Measurements from ENCODE around the gene TUB.

Gene TUB

DNA sequence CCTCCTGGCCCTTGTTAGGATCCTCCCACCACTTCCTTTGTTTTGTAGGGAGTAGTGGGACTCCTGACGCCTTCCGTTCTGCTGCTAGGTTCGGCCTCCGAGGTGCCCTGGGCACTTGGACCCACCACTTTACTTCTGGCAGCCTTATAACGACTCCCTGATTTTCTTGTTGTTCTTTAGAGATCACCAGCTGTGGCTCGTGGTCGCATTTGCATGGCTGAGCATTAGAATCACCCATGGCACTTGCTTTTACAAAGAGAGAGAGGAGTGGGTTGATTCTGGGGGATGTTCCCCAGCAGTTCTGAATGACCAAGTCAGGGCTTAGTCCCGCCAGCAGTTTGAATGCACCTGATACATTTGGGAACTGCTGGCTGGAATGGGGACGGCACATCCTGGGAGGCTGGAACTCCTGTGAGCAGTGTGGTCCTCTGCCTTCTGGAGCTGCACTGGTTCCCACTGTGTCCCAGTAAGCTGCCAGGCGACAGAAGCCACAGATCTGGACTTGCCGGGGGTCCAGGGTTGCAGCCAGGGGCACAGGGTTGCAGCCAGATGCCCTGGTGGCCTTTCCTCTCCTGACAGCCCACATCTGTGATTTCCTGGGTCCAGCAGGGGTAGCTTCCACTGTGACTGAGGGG lies 4.1 kb downstream of the TUB start:
- H3K36me3 ChIP-seq (ENCODE audit: control insufficient read depth, insufficient read depth, low read length), result no peaks in the 10 kb centered on the region
- H3K9ac ChIP-seq (ENCODE audit: low read length), result no peak overlapping the region
- no peak overlapping the region for H3K27ac ChIP-seq (ENCODE audit: low read depth, low read length)
- peaks cover 53% of the 10 kb centered on the region for H3K4me1 ChIP-seq (ENCODE audit: control insufficient read depth, insufficient read depth, low read length)
- H3K4me3 ChIP-seq (ENCODE audit: low read depth, low read length), result no peak overlapping the region
- H3K27me3 ChIP-seq (ENCODE audit: control insufficient read depth, insufficient read depth, low read length), result peaks cover 27% of the 10 kb centered on the region
- H3K9me3 ChIP-seq (ENCODE audit: control insufficient read depth, insufficient read depth, low read depth, low read length), result no peaks in the 10 kb centered on the region

DNA sequence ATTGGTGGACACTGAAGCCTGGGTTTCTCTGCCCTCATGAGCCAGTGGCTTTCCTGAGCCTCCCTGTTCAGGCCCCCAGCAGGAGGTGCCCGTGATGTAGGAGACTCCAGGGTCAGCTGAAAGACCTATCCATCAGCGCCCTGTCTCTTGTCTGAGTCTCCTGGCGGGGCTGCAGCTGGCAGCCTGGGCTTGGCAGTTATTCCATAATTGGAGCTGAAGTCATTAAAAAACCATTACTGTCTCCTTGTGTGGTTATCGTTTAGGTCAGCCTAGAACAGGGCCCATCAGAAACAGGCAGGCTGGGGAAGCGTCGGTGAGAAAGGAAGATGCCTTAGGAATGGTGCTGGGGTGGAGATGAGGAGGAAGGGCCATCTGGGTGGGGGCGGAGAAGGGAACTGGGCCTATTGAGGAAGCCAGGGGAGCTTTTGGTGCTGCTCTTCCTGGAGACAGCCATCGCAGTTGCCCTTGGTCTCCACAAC lies 5.0 kb downstream of the TUB start:
- Histone ChIP-seq H3K27me3 (ENCODE audit: control insufficient read depth, insufficient read depth, low read length) (peaks cover 19% of the 10 kb centered on the region), H3K9me3 (ENCODE audit: control insufficient read depth, insufficient read depth, low read depth, low read length) (no peaks in the 10 kb centered on the region), H3K4me1 (ENCODE audit: control insufficient read depth, insufficient read depth, low read length) (peaks cover 48% of the 10 kb centered on the region), H3K36me3 (ENCODE audit: control insufficient read depth, insufficient read depth, low read length) (no peaks in the 10 kb centered on the region), H3K4me3 (ENCODE audit: low read depth, low read length) (no peak overlapping the region), H3K9ac (ENCODE audit: low read length) (no peak overlapping the region), H3K27ac (ENCODE audit: low read depth, low read length) (no peak overlapping the region)

DNA sequence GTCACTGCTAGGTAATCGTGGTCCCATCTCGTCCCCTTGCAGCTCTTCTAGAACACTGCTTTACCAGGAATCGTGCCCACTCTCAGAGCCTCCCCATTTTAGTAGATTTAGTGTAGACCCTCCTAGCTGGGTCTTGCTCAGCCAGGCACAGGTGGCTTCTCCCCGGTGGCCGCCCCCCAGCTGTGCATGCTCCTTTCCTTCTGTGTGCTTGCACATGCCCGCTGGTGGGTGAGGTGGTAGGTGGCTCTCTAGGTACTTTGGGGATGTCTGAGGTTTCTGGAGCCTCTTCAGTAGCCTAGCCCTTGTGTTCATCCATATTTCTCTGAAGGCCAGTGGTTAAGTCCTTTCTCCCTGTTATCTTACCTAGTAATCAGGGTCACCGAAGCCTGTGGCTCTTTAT lies 5.6 kb downstream of the TUB start:
- Histone ChIP-seq H3K4me1 (ENCODE audit: control insufficient read depth, insufficient read depth, low read length) (peaks cover 48% of the 10 kb centered on the region), H3K9ac (ENCODE audit: low read length) (no peak overlapping the region), H3K27ac (ENCODE audit: low read depth, low read length) (no peak overlapping the region), H3K9me3 (ENCODE audit: control insufficient read depth, insufficient read depth, low read depth, low read length) (no peaks in the 10 kb centered on the region), H3K27me3 (ENCODE audit: control insufficient read depth, insufficient read depth, low read length) (peaks cover 17% of the 10 kb centered on the region), H3K4me3 (ENCODE audit: low read depth, low read length) (no peak overlapping the region), H3K36me3 (ENCODE audit: control insufficient read depth, insufficient read depth, low read length) (no peaks in the 10 kb centered on the region)

DNA sequence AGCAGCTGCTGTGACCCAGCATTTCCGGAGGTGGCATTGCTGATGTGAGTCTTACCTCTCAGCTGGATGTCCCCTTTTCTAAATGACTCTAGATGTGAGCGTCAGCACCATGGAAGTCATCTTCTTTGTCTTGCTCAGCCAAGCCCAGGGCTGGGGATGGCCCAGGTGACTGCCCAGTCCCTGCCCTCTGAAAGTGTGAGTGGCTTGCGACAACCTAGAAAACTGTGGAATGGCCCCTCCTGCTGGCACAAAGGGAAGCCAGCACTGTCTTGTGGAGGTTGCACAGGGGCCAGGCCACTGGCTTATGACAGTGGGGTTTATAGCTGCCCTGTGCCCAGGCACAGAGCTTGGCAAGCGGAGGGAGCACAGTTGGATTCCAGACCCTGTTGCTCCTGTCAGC lies 6.2 kb downstream of the TUB start:
- no peaks in the 10 kb centered on the region for H3K9me3 ChIP-seq (ENCODE audit: control insufficient read depth, insufficient read depth, low read depth, low read length)
- H3K4me3 ChIP-seq (ENCODE audit: low read depth, low read length), result no peak overlapping the region
- H3K4me1 ChIP-seq (ENCODE audit: control insufficient read depth, insufficient read depth, low read length), result peaks cover 43% of the 10 kb centered on the region
- H3K27me3 ChIP-seq (ENCODE audit: control insufficient read depth, insufficient read depth, low read length), result peaks cover 11% of the 10 kb centered on the region; the same call in 1 of the 2 replicates
- no peak overlapping the region for H3K9ac ChIP-seq (ENCODE audit: low read length)
- H3K27ac ChIP-seq (ENCODE audit: low read depth, low read length), result no peak overlapping the region
- H3K36me3 ChIP-seq (ENCODE audit: control insufficient read depth, insufficient read depth, low read length), result no peaks in the 10 kb centered on the region

DNA sequence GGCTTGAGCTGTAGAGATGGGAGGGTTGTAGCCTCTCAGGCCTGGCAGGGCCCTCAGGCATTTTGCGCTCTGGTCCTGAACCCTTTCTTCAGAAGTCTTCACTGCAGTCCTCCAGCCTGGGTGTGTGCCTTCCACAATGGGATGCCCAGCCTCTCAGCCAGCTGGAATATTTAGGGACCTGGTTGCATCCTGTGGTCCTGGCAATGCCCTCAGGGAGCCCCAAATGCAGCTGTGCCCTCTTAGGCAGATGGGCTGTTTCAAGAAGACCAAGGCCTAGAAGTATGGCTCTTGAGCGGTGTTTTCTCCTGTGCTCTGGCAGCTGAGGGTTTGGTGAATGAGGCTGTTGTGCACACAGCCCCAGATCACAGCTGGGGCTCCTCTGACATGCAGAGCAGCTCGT lies 6.7 kb downstream of the TUB start:
- H3K27ac ChIP-seq (ENCODE audit: low read depth, low read length), result no peak overlapping the region
- H3K9me3 ChIP-seq (ENCODE audit: control insufficient read depth, insufficient read depth, low read depth, low read length), result no peaks in the 10 kb centered on the region
- H3K9ac ChIP-seq (ENCODE audit: low read length), result no peak overlapping the region
- H3K36me3 ChIP-seq (ENCODE audit: control insufficient read depth, insufficient read depth, low read length), result no peaks in the 10 kb centered on the region
- H3K27me3 ChIP-seq (ENCODE audit: control insufficient read depth, insufficient read depth, low read length), result peaks cover 5% of the 10 kb centered on the region; the same call in 1 of the 2 replicates
- peaks cover 41% of the 10 kb centered on the region for H3K4me1 ChIP-seq (ENCODE audit: control insufficient read depth, insufficient read depth, low read length)
- no peak overlapping the region for H3K4me3 ChIP-seq (ENCODE audit: low read depth, low read length)

DNA sequence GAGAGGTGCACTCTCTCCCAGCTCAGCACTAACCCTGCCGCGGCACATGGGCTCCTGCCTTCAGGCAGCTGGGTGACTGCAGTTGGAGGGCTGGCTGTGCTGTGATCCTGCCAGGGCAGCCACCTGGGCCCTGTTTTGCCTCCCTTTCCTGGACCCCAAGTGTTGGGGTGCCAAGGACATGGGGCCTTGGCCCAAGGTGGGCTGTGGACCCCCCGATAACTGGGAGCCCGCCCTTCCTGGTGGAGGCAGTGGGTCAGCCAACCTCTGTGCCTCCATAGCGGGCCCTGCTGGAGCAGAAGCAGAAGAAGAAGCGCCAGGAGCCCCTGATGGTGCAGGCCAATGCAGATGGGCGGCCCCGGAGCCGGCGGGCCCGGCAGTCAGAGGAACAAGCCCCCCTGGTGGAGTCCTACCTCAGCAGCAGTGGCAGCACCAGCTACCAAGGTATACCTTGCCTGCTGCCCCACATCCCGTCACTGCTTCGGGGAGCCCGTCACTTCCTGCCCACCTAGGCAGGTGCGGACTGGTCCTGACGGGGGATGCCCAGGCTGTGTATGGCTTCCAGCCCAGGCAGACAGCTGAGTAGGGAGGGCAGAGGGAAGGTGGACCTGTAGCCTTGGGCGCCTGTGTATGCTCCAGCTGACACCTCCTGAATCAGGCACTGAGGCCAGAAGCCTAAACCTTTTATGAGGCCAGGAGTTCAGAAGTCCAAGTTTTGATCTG lies 8.9 kb downstream of the TUB start:
- no peaks in the 10 kb centered on the region for H3K9me3 ChIP-seq (ENCODE audit: control insufficient read depth, insufficient read depth, low read depth, low read length)
- peaks cover 10% of the 10 kb centered on the region; the same call in 1 of the 2 replicates for H3K36me3 ChIP-seq (ENCODE audit: control insufficient read depth, insufficient read depth, low read length)
- H3K9ac ChIP-seq (ENCODE audit: low read length), result no peak overlapping the region
- H3K27ac ChIP-seq (ENCODE audit: low read depth, low read length), result no peak overlapping the region
- peaks cover 21% of the 10 kb centered on the region for H3K4me1 ChIP-seq (ENCODE audit: control insufficient read depth, insufficient read depth, low read length)
- H3K4me3 ChIP-seq (ENCODE audit: low read depth, low read length), result no peak overlapping the region
- H3K27me3 ChIP-seq (ENCODE audit: control insufficient read depth, insufficient read depth, low read length), result no peaks in the 10 kb centered on the region

DNA sequence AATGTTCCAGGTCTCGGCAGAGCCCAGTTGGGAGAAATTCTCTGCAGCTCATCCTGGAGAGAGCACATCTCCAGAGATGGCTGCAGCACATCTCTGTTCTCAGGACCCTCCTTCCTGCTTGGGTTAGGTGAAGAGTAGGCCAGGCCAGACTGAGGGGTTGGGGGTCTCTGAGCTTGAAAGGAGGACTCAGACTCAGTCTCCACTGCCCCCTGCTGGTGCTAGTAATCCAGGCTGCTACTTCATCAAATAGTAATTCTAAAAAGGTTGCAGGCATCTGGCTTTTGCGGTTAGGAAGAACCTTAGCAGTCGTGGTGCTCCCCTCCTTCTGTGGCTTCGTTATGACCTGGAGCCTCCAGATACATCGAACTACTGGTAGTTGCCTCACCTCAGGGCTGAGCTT lies 9.7 kb downstream of the TUB start:
- H3K36me3 ChIP-seq (ENCODE audit: control insufficient read depth, insufficient read depth, low read length), result peaks cover 11% of the 10 kb centered on the region; the same call in 1 of the 2 replicates
- H3K9me3 ChIP-seq (ENCODE audit: control insufficient read depth, insufficient read depth, low read depth, low read length), result no peaks in the 10 kb centered on the region
- peaks cover 13% of the 10 kb centered on the region; the same call in 1 of the 2 replicates for H3K4me1 ChIP-seq (ENCODE audit: control insufficient read depth, insufficient read depth, low read length)
- no peak overlapping the region for H3K9ac ChIP-seq (ENCODE audit: low read length)
- H3K27me3 ChIP-seq (ENCODE audit: control insufficient read depth, insufficient read depth, low read length), result no peaks in the 10 kb centered on the region
- H3K4me3 ChIP-seq (ENCODE audit: low read depth, low read length), result no peak overlapping the region
- no peak overlapping the region for H3K27ac ChIP-seq (ENCODE audit: low read depth, low read length)

DNA sequence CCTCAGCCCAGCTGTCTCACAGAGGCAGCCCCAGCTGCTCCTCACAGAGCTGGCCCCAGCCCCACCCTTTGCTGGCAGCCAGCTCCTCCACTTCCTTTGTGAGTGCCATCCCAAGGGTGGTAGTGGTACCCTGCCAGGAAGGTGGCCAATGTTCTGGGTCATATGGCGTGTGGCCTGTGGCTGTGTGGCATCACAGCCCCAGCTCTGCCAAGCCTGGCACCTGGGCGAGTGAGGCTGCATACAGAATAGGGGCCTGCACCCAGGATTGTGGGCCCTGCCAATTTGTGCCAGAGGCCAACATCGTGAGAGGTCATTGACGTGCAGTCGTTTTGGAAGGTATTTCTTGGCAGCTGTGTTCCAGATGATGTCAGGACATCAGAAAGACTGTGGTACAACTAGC lies 10.7 kb downstream of the TUB start:
- Histone ChIP-seq H3K9ac (ENCODE audit: low read length) (no peak overlapping the region), H3K4me1 (ENCODE audit: control insufficient read depth, insufficient read depth, low read length) (peaks cover 4% of the 10 kb centered on the region; the same call in 1 of the 2 replicates), H3K27ac (ENCODE audit: low read depth, low read length) (no peak overlapping the region), H3K4me3 (ENCODE audit: low read depth, low read length) (no peak overlapping the region), H3K9me3 (ENCODE audit: control insufficient read depth, insufficient read depth, low read depth, low read length) (no peaks in the 10 kb centered on the region), H3K27me3 (ENCODE audit: control insufficient read depth, insufficient read depth, low read length) (no peaks in the 10 kb centered on the region), H3K36me3 (ENCODE audit: control insufficient read depth, insufficient read depth, low read length) (peaks cover 20% of the 10 kb centered on the region; the same call in 1 of the 2 replicates)

DNA sequence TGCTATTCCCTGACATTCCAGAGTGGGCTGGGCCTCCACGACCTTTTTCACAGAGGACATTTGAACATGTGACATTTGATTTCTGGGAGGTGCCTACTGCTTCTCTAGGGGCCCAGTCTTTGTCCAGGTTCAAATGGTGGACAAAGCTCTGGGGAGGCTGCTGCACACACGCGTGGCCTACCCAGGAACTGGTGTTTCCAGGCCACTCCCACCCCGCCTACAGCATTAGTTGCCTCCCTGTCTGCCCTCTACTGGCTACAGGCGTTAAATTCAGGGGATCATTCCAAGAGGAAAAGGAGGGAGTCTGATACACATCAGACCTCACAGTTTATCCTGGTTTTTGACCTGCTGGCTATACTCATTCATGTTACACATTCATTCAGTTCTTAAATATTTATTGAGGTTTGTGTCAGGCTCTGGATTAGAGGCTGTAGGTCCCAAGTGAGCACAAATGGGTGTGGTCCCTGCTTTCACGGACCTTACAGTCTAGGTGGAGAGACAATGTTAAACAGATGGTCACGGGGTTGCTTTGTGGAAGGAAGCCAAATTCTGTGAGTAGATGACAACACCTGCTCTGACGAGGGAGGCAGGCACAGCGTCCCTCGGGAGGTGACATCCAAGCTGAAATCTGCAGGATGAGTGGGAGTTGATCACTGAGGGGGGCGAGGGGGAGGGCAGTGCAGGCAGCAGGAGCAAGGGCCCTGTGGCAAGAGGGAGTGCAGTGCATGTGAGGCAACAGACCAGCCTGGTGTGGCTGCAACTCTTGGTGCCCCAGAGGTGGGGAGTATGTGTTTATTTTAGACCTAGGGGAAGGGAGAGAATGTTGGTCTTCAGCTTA lies 11.8 kb downstream of the TUB start:
- H3K4me1 ChIP-seq (ENCODE audit: control insufficient read depth, insufficient read depth, low read length), result no peaks in the 10 kb centered on the region
- no peak overlapping the region for H3K9ac ChIP-seq (ENCODE audit: low read length)
- no peaks in the 10 kb centered on the region for H3K9me3 ChIP-seq (ENCODE audit: control insufficient read depth, insufficient read depth, low read depth, low read length)
- H3K36me3 ChIP-seq (ENCODE audit: control insufficient read depth, insufficient read depth, low read length), result peaks cover 29% of the 10 kb centered on the region
- H3K27me3 ChIP-seq (ENCODE audit: control insufficient read depth, insufficient read depth, low read length), result no peaks in the 10 kb centered on the region
- no peak overlapping the region for H3K27ac ChIP-seq (ENCODE audit: low read depth, low read length)
- no peak overlapping the region for H3K4me3 ChIP-seq (ENCODE audit: low read depth, low read length)

DNA sequence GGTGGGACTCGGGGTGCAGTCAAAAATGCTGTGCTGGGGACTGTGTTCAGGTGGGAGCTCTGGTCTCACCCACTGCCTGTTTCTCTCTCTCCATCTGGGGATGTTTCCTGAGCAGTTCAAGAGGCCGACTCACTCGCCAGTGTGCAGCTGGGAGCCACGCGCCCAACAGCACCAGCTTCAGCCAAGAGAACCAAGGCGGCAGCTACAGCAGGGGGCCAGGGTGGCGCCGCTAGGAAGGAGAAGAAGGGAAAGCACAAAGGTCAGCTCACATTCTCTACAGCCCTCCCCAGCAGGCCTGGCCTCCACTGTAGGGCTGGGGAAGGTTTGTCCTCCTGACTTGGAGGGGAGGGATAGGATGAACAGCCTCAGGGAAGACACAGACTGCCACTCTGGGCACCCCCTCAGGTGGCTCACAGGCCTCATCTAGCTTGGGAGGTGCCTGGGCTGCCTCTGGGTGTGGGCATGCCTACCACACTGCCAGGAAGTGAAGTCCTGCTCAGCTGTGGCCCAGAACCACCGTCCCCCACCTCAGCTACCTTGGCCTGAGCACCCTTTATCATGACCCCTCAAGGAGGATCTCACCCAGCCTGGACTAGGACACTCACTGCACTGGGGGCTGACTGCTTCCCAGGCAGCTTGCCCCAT lies 13.0 kb downstream of the TUB start:
- Histone ChIP-seq H3K27me3 (ENCODE audit: control insufficient read depth, insufficient read depth, low read length) (no peaks in the 10 kb centered on the region), H3K4me3 (ENCODE audit: low read depth, low read length) (no peak overlapping the region), H3K36me3 (ENCODE audit: control insufficient read depth, insufficient read depth, low read length) (peaks cover 39% of the 10 kb centered on the region), H3K27ac (ENCODE audit: low read depth, low read length) (no peak overlapping the region), H3K9ac (ENCODE audit: low read length) (no peak overlapping the region), H3K4me1 (ENCODE audit: control insufficient read depth, insufficient read depth, low read length) (no peaks in the 10 kb centered on the region), H3K9me3 (ENCODE audit: control insufficient read depth, insufficient read depth, low read depth, low read length) (no peaks in the 10 kb centered on the region)
